DOHH2 (cell line): ENCODE results near the gene RPL35.

Experiments used
- H3F3A ChIP-seq: fragments of 200-600 bp; sonication (generic), shearing (Covaris generic); 2 replicates; pipeline ENCODE4 v1.6.0; 2016; ENCODE audit warnings: antibody characterized with exemption, mild to moderate bottlenecking; ENCODE audit not compliant: control insufficient read depth, insufficient read depth
- H3K27ac ChIP-seq: fragments of 200-600 bp; sonication (generic); 2 replicates; pipeline ENCODE4 v1.5.1; 2014; ENCODE audit warnings: low read depth, mild to moderate bottlenecking, low read length, moderate library complexity
- H3K27me3 ChIP-seq: fragments of 200-600 bp; sonication (generic); 2 replicates; pipeline ENCODE4 v1.6.1; 2014; ENCODE audit warnings: mild to moderate bottlenecking, low read length, mixed read lengths; ENCODE audit not compliant: control insufficient read depth
- H3K36me3 ChIP-seq: fragments of 200-600 bp; sonication (generic); 2 replicates; pipeline ENCODE4 v1.6.1; 2014; ENCODE audit warnings: mild to moderate bottlenecking, low read length, moderate library complexity, mixed read lengths; ENCODE audit not compliant: control insufficient read depth
- H3K4me1 ChIP-seq: fragments of 200-600 bp; sonication (generic); 2 replicates; pipeline ENCODE4 v1.6.1; 2014; ENCODE audit warnings: mild to moderate bottlenecking, low read length, mixed read lengths; ENCODE audit not compliant: control insufficient read depth
- H3K4me2 ChIP-seq: fragments of 200-600 bp; sonication (generic); 2 replicates; pipeline ENCODE4 v1.6.0; 2014; ENCODE audit warnings: mild to moderate bottlenecking, low read length, moderate library complexity
- H3K4me3 ChIP-seq: fragments of 200-600 bp; sonication (generic); 2 replicates; pipeline ENCODE4 v1.5.1; 2014; ENCODE audit warnings: mild to moderate bottlenecking, low read length, mixed read lengths
- H3K79me2 ChIP-seq: fragments of 200-600 bp; sonication (generic); 2 replicates; pipeline ENCODE4 v1.6.1; 2014; ENCODE audit warnings: mild to moderate bottlenecking, low read length, mixed read lengths; ENCODE audit not compliant: control insufficient read depth
- H3K9me2 ChIP-seq: fragments of 200-600 bp; sonication (generic); replicated peaks from 2 replicates; pipeline ENCODE4 v1.6.1; 2014; ENCODE audit warnings: mild to moderate bottlenecking, low read length, mixed read lengths; ENCODE audit not compliant: control insufficient read depth
- H3K9me3 ChIP-seq: fragments of 200-600 bp; sonication (generic); 2 replicates; pipeline ENCODE4 v1.6.1; 2014; ENCODE audit warnings: antibody characterized with exemption, low read length, mixed read lengths; ENCODE audit not compliant: control insufficient read depth, insufficient read depth
- H4K20me1 ChIP-seq: fragments of 200-600 bp; sonication (generic); 2 replicates; pipeline ENCODE4 v1.6.0; 2014; ENCODE audit warnings: low read depth, mild to moderate bottlenecking, antibody characterized with exemption, low read length, moderate library complexity; ENCODE audit not compliant: control insufficient read depth, insufficient read depth
- EZH2phosphoT487 ChIP-seq: fragments of 200-600 bp; sonication (generic); IDR thresholded peaks from 2 replicates; pipeline ENCODE4 v1.6.1; 2017; ENCODE audit warnings: borderline replicate concordance, mild to moderate bottlenecking, antibody characterized with exemption, low read length, moderate library complexity, mixed read lengths
- TF ChIP-seq, protein P1 (sequence below): fragments of 200-600 bp; sonication (generic); IDR thresholded peaks from one replicate; pipeline ENCODE4 v1.5.1; 2014; ENCODE audit warnings: antibody characterized with exemption, mild to moderate bottlenecking, low read depth, low read length; ENCODE audit not compliant: poor library complexity, severe bottlenecking

Gene RPL35

DNA sequence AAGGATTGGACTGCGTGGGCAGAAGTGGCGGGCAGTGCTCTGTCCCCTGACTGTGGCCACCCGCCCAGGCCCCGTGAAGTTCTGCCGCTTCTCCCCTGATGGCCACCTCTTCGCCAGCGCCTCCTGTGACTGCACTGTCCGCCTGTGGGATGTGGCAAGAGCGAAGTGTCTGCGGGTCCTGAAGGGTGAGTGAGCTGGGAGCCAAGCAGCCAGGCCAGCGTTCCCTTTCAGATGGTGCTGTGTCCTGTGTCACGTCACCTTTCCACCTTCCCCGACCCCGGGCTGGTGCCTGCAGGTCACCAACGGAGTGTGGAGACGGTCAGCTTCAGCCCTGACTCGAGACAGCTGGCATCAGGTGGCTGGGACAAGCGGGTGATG lies 6.2 kb downstream of the RPL35 start:
- peaks cover 46% of the 10 kb centered on the region for H3K36me3 ChIP-seq
- H3K79me2 ChIP-seq = peaks cover 23% of the 10 kb centered on the region
- H3K27ac ChIP-seq = no peak overlapping the region
- no peak overlapping the region for H3K4me2 ChIP-seq
- H3K9me2 ChIP-seq = no peaks in the 10 kb centered on the region
- peaks cover 28% of the 10 kb centered on the region for H3K4me1 ChIP-seq
- no peaks in the 10 kb centered on the region for H3K9me3 ChIP-seq
- peaks cover 54% of the 10 kb centered on the region for H3F3A ChIP-seq
- peaks cover 33% of the 10 kb centered on the region for H4K20me1 ChIP-seq
- TF ChIP-seq, protein P1, sequence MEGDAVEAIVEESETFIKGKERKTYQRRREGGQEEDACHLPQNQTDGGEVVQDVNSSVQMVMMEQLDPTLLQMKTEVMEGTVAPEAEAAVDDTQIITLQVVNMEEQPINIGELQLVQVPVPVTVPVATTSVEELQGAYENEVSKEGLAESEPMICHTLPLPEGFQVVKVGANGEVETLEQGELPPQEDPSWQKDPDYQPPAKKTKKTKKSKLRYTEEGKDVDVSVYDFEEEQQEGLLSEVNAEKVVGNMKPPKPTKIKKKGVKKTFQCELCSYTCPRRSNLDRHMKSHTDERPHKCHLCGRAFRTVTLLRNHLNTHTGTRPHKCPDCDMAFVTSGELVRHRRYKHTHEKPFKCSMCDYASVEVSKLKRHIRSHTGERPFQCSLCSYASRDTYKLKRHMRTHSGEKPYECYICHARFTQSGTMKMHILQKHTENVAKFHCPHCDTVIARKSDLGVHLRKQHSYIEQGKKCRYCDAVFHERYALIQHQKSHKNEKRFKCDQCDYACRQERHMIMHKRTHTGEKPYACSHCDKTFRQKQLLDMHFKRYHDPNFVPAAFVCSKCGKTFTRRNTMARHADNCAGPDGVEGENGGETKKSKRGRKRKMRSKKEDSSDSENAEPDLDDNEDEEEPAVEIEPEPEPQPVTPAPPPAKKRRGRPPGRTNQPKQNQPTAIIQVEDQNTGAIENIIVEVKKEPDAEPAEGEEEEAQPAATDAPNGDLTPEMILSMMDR = no peak
- no peak for TF ChIP-seq EZH2phosphoT487
- H3K27me3 ChIP-seq = 0 out of 2 replicates have a peak, but pooled peaks cover 4% of the 10 kb centered on the region
- no peak overlapping the region for H3K4me3 ChIP-seq

DNA sequence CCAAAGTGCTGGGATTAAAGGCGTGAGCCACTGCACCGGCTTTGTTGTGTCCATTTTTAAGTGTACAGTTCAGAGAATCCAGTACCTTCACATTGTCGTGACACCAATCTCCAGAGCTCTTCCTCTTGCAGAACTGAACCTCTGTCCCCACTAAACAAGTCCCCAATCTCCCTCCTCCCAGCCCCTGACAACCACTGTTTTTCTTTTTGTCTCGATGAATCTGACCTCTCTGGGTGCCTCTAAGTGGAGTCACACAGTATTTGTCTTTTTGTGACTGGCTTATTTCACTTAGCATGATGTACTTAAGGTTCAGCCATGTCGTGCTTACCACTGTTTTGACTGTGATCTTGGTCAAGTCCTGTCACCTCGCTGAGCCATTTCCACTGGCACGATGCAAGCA lies 6.9 kb downstream of the RPL35 start:
- H3K4me3 ChIP-seq = no peak overlapping the region
- H3K36me3 ChIP-seq = peaks cover 39% of the 10 kb centered on the region
- no peak overlapping the region for H3K27ac ChIP-seq
- peaks cover 47% of the 10 kb centered on the region for H3F3A ChIP-seq
- H3K27me3 ChIP-seq = 0 out of 2 replicates have a peak, but pooled peaks cover 4% of the 10 kb centered on the region
- peaks cover 21% of the 10 kb centered on the region for H3K4me1 ChIP-seq
- H3K9me2 ChIP-seq = no peaks in the 10 kb centered on the region
- no peaks in the 10 kb centered on the region for H3K9me3 ChIP-seq
- TF ChIP-seq EZH2phosphoT487 = no peak
- TF ChIP-seq, protein P1 = no peak
- peaks cover 26% of the 10 kb centered on the region for H4K20me1 ChIP-seq
- no peak overlapping the region for H3K4me2 ChIP-seq
- peaks cover 16% of the 10 kb centered on the region for H3K79me2 ChIP-seq

DNA sequence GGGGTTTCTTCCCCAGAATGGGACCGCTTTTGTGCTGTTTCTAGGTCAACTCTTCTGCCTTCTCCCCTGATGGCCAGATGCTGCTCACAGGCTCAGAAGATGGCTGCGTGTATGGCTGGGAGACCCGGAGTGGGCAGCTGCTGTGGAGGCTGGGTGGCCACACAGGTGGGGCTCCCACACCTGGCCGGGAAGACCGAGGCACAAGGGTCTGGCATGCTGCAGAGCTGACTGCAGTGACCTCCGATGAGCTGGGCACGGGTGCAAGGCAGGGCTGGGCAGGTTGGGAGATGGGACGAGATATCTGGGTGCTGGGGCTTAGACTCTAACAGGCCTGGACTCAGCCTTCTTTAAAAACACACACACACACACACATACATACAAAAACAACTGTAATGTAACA lies 7.6 kb downstream of the RPL35 start:
- Histone ChIP-seq H3K79me2 (peaks cover 9% of the 10 kb centered on the region), H3K9me3 (no peaks in the 10 kb centered on the region), H3F3A (peaks cover 41% of the 10 kb centered on the region), H3K27me3 (0 out of 2 replicates have a peak, but pooled peaks cover 4% of the 10 kb centered on the region), H3K9me2 (no peaks in the 10 kb centered on the region), H4K20me1 (peaks cover 19% of the 10 kb centered on the region), H3K4me2 (no peak overlapping the region), H3K4me3 (no peak overlapping the region), H3K27ac (no peak overlapping the region), H3K4me1 (peaks cover 14% of the 10 kb centered on the region), H3K36me3 (peaks cover 32% of the 10 kb centered on the region)
- TF ChIP-seq, protein P1 = no peak
- TF ChIP-seq EZH2phosphoT487 = no peak
